Progenitor cell of endocrine pancreas (in vitro differentiated cells): ENCODE data around the gene LSAMP. TPM values are rescaled to one million over a fixed set of nuclear protein-coding genes. Genes with fewer than 3 reads are reported as not detected.

Experiments
- DNase-seq: peaks from one replicate; pipeline ENCODE4 v3.0.0; 2021; ENCODE audit warnings: low spot score; ENCODE audit not compliant: unreplicated experiment
- H3K27ac Mint-ChIP-seq: 2 replicates; pipeline ENCODE4 v1.8.0; 2021; ENCODE audit warnings: mild to moderate bottlenecking, moderate library complexity, mixed read lengths
- H3K27me3 Mint-ChIP-seq: 2 replicates; pipeline ENCODE4 v1.8.0; 2021; ENCODE audit warnings: mixed read lengths
- H3K36me3 Mint-ChIP-seq: 2 replicates; pipeline ENCODE4 v1.8.0; 2022; ENCODE audit warnings: mixed read lengths; ENCODE audit not compliant: insufficient read depth
- H3K4me1 Mint-ChIP-seq: 2 replicates; pipeline ENCODE4 v1.8.0; 2021; ENCODE audit warnings: low read depth, mixed read lengths
- H3K4me3 Mint-ChIP-seq: 2 replicates; pipeline ENCODE4 v1.8.0; 2021; ENCODE audit warnings: low read depth, mild to moderate bottlenecking, moderate library complexity, mixed read lengths
- H3K9me3 Mint-ChIP-seq: 2 replicates; pipeline ENCODE4 v1.8.0; 2021; ENCODE audit warnings: low read depth, mixed read lengths
- CTCF ChIP-seq: fragments of 200-600 bp; sonication (generic); IDR thresholded peaks from one replicate; pipeline ENCODE4 v1.5.0; 2021; ENCODE audit warnings: antibody characterized with exemption, mild to moderate bottlenecking; ENCODE audit not compliant: unreplicated experiment
- total RNA-seq: library from RNA; stranded (reverse); gene quantifications from 2 replicates; pipeline ENCODE4 v1.2.1, GENCODE V29; 2021

Gene LSAMP
- total RNA-seq, 1 donor from 2014 or later, result 20.7 TPM

- H3K4me3 Mint-ChIP-seq, result no peak overlapping the region
- H3K27me3 Mint-ChIP-seq, result no peaks in the 10 kb centered on the region
- H3K4me1 Mint-ChIP-seq, result peaks cover 5% of the 10 kb centered on the region
- no peaks in the 10 kb centered on the region for H3K36me3 Mint-ChIP-seq
- H3K27ac Mint-ChIP-seq, result no peak overlapping the region
- no peaks in the 10 kb centered on the region for H3K9me3 Mint-ChIP-seq
- no peak for DNase-seq
- no peak for TF ChIP-seq CTCF
Measured at GRCh38 chr3:116433552-116433951, 11.7 kb downstream of the LSAMP start.

GRCh38 chr3:116432795-116433194, 12.5 kb downstream of the LSAMP start:
- Mint-ChIP-seq H3K4me3 (no peak overlapping the region), H3K9me3 (peaks cover 2% of the 10 kb centered on the region), H3K4me1 (peaks cover 5% of the 10 kb centered on the region), H3K27me3 (no peaks in the 10 kb centered on the region), H3K36me3 (no peaks in the 10 kb centered on the region), H3K27ac (peak overlapping the region; percentile 2)
- DNase-seq, result no peak
- TF ChIP-seq CTCF, result no peak

- DNase-seq, result no peak
- TF ChIP-seq CTCF, result no peak
- Mint-ChIP-seq H3K36me3 (peaks cover 1% of the 10 kb centered on the region), H3K27me3 (no peaks in the 10 kb centered on the region), H3K27ac (no peak overlapping the region), H3K4me1 (peaks cover 10% of the 10 kb centered on the region), H3K4me3 (no peak overlapping the region), H3K9me3 (peaks cover 4% of the 10 kb centered on the region)
Measured at GRCh38 chr3:116429479-116430269, 15.6 kb downstream of the LSAMP start.

- Mint-ChIP-seq H3K27ac (no peak overlapping the region), H3K27me3 (no peaks in the 10 kb centered on the region)
- DNase-seq, result no peak
Measured at GRCh38 chr3:116426036-116426435, 19.3 kb downstream of the LSAMP start.

GRCh38 chr3:116425126-116425525, 20.2 kb downstream of the LSAMP start:
- H3K36me3 Mint-ChIP-seq, result peaks cover 1% of the 10 kb centered on the region
- H3K27me3 Mint-ChIP-seq, result no peaks in the 10 kb centered on the region
- no peak for DNase-seq
- peaks cover 24% of the 10 kb centered on the region for H3K4me1 Mint-ChIP-seq
- no peak overlapping the region for H3K27ac Mint-ChIP-seq
- H3K4me3 Mint-ChIP-seq, result no peak overlapping the region
- TF ChIP-seq CTCF, result no peak
- H3K9me3 Mint-ChIP-seq, result peaks cover 4% of the 10 kb centered on the region

More at GRCh38 chr3:116426036-116426435, 19.3 kb downstream of the LSAMP start:
- Mint-ChIP-seq H3K9me3 (peaks cover 4% of the 10 kb centered on the region), H3K36me3 (peaks cover 1% of the 10 kb centered on the region), H3K4me3 (no peak overlapping the region), H3K4me1 (peaks cover 24% of the 10 kb centered on the region)
- TF ChIP-seq CTCF, result no peak
